ENCODE results near the gene ATG13.

ATG13 gene

GRCh38 chr11:46588915-46589314, 28.4 kb upstream of the ATG13 start (continued):
- TF ChIP-seq RBAK (tag by site-specific recombination; IDR thresholded peaks at IDR 0.05) (no peak), ZNF623 (tag by site-specific recombination; IDR thresholded peaks at IDR 0.05) (no peak)

GRCh38 chr11:46590740-46591605, 26.4 kb upstream of the ATG13 start:
- CTCF ChIA-PET: interaction anchor here (0.6 to 1.0 kb wide), 5 partner anchors 10 to 108 kb away, joined by 3 to 7 read pairs (median 5); no protein-coding TSS in a partner anchor
- TF ChIP-seq ZNF362 (tag by site-specific recombination; IDR thresholded peaks at IDR 0.05): peak; percentile 35; the same call in 1 of the 2 replicates
- 0 out of 2 replicates have a peak, but pooled peaks have one; percentile 26 for TF ChIP-seq ZXDB (tag by site-specific recombination; IDR thresholded peaks at IDR 0.05)
- peak; percentile 44; the same call in 1 of the 2 replicates for TF ChIP-seq TRIM28 (IDR thresholded peaks at IDR 0.05; ENCODE audit: borderline replicate concordance, low read length)
- TF ChIP-seq ZNF600 (tag by site-specific recombination; IDR thresholded peaks at IDR 0.05): peak; percentile 75
- peak; percentile 76 for TF ChIP-seq PRDM10 (tag by site-specific recombination; IDR thresholded peaks at IDR 0.05)
- 0 out of 2 replicates have a peak, but pooled peaks have one; percentile 23 for TF ChIP-seq ZNF629 (tag by site-specific recombination; IDR thresholded peaks at IDR 0.05)
- no peak for TF ChIP-seq MZF1 (tag by site-specific recombination; IDR thresholded peaks at IDR 0.05; ENCODE audit: borderline replicate concordance)
- peak; percentile 53 for TF ChIP-seq PRDM6 (tag by site-specific recombination; IDR thresholded peaks at IDR 0.05)
- 0 out of 2 replicates have a peak, but pooled peaks have one; percentile 13 for TF ChIP-seq PRDM1 (tag by site-specific recombination; IDR thresholded peaks at IDR 0.05)
- no peak for TF ChIP-seq ZBTB1 (tag by site-specific recombination; IDR thresholded peaks at IDR 0.05)
- TF ChIP-seq ZBTB17 (tag by site-specific recombination; IDR thresholded peaks at IDR 0.05): peak; percentile 44; the same call in 1 of the 2 replicates
- TF ChIP-seq ZNF335 (tag by site-specific recombination; conservative IDR thresholded peaks at IDR 0.05): peak; percentile 28; the same call in 1 of the 2 replicates
- TF ChIP-seq WT1 (tag by site-specific recombination; IDR thresholded peaks at IDR 0.05): peak; percentile 26; the same call in 1 of the 2 replicates
- peak; percentile 37; the same call in 1 of the 2 replicates for TF ChIP-seq ZNF366 (tag by site-specific recombination; conservative IDR thresholded peaks at IDR 0.05)
- TF ChIP-seq ZNF768 (tag by site-specific recombination; IDR thresholded peaks at IDR 0.05): no peak
- H3K4me3 ChIP-seq (ENCODE audit: low read depth, low read length): no peak overlapping the region
- H3K27ac ChIP-seq (ENCODE audit: extremely low read depth, low read depth, low read length): peak overlapping the region; percentile 63
- peaks cover 6% of the 10 kb centered on the region; the same call in 1 of the 2 replicates for H3K4me1 ChIP-seq (ENCODE audit: control insufficient read depth, insufficient read depth, low read length)
- no peaks in the 10 kb centered on the region for H3K36me3 ChIP-seq (ENCODE audit: control insufficient read depth in 2 of 2, insufficient read depth in 1 of 2, low read length in 2 of 2)
- POLR2A ChIA-PET: interaction anchor here (0.7 kb wide), 1 partner anchor 9 kb away, joined by 3 read pairs; no protein-coding TSS in a partner anchor
- H3K9me3 ChIP-seq (ENCODE audit: control insufficient read depth, insufficient read depth, low read depth, low read length): no peaks in the 10 kb centered on the region

Data from HEK293 (cell line).